Neural cell (in vitro differentiated cells): ENCODE data around the gene ZDHHC9.

Source experiments
- EZH2 ChIP-seq: fragments of 200-600, 300-800 bp; shearing (Covaris generic), sonication (generic); IDR thresholded peaks from 2 replicates; pipeline ENCODE4 v1.6.1; 2014; ENCODE audit warnings: antibody characterized with exemption, low read length, borderline replicate concordance, mild to moderate bottlenecking; ENCODE audit not compliant: insufficient read depth, poor library complexity, severe bottlenecking
- MXI1 ChIP-seq: fragments of 450-650 bp; conservative IDR thresholded peaks from 2 replicates; pipeline ENCODE4 v1.6.1; 2014; ENCODE audit warnings: antibody characterized with exemption, mild to moderate bottlenecking; ENCODE audit not compliant: poor library complexity, severe bottlenecking
- POLR2AphosphoS5 ChIP-seq: IDR thresholded peaks from 2 replicates; pipeline ENCODE4 v1.6.1; 2012
- RAD21 ChIP-seq: fragments of 450-650 bp; conservative IDR thresholded peaks from 2 replicates; pipeline ENCODE4 v1.6.1; 2014; ENCODE audit warnings: antibody characterized with exemption, mild to moderate bottlenecking, moderate library complexity
- SMC3 ChIP-seq: fragments of 450-650 bp; conservative IDR thresholded peaks from 2 replicates; pipeline ENCODE4 v1.6.1; 2014; ENCODE audit warnings: antibody characterized with exemption, mild to moderate bottlenecking, moderate library complexity; ENCODE audit not compliant: poor library complexity
- TAF1 ChIP-seq: IDR thresholded peaks from 2 replicates; pipeline ENCODE4 v1.6.1; 2012; ENCODE audit warnings: low read depth
- TF ChIP-seq, protein P1 (sequence below): fragments of 450-650 bp; IDR thresholded peaks from 2 replicates; pipeline ENCODE4 v1.5.1; 2014; ENCODE audit warnings: antibody characterized with exemption, mild to moderate bottlenecking, moderate library complexity; ENCODE audit not compliant: poor library complexity, severe bottlenecking
- TF ChIP-seq, protein P2 (sequence below): IDR thresholded peaks from 2 replicates; pipeline ENCODE4 v1.6.1; 2012; ENCODE audit warnings: borderline replicate concordance

DNA sequence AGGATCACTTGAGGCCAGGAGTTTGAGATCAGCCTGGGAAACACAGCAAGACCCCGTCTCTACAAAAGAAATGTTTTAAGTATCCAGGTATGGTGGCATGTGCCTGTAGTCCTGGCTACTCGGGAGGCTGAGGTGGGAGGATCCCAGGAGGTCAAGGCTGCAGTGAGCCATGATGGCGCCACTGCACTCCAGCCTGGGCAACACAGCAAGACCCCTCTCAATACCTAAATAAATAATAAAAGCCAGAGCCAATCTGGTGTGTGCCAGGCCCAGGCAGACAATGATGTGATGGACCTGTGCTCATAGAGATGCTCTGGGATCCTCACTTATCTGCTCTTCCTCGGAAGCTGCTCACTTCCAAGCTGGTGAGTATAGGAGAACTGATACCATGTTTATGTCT is 82.1 kb downstream of the ZDHHC9 start:
- TF ChIP-seq, protein P1, sequence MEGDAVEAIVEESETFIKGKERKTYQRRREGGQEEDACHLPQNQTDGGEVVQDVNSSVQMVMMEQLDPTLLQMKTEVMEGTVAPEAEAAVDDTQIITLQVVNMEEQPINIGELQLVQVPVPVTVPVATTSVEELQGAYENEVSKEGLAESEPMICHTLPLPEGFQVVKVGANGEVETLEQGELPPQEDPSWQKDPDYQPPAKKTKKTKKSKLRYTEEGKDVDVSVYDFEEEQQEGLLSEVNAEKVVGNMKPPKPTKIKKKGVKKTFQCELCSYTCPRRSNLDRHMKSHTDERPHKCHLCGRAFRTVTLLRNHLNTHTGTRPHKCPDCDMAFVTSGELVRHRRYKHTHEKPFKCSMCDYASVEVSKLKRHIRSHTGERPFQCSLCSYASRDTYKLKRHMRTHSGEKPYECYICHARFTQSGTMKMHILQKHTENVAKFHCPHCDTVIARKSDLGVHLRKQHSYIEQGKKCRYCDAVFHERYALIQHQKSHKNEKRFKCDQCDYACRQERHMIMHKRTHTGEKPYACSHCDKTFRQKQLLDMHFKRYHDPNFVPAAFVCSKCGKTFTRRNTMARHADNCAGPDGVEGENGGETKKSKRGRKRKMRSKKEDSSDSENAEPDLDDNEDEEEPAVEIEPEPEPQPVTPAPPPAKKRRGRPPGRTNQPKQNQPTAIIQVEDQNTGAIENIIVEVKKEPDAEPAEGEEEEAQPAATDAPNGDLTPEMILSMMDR = no peak
- TF ChIP-seq EZH2 = no peak
- no peak for TF ChIP-seq TAF1
- no peak for TF ChIP-seq POLR2AphosphoS5
- TF ChIP-seq MXI1 = no peak
- TF ChIP-seq, protein P2, sequence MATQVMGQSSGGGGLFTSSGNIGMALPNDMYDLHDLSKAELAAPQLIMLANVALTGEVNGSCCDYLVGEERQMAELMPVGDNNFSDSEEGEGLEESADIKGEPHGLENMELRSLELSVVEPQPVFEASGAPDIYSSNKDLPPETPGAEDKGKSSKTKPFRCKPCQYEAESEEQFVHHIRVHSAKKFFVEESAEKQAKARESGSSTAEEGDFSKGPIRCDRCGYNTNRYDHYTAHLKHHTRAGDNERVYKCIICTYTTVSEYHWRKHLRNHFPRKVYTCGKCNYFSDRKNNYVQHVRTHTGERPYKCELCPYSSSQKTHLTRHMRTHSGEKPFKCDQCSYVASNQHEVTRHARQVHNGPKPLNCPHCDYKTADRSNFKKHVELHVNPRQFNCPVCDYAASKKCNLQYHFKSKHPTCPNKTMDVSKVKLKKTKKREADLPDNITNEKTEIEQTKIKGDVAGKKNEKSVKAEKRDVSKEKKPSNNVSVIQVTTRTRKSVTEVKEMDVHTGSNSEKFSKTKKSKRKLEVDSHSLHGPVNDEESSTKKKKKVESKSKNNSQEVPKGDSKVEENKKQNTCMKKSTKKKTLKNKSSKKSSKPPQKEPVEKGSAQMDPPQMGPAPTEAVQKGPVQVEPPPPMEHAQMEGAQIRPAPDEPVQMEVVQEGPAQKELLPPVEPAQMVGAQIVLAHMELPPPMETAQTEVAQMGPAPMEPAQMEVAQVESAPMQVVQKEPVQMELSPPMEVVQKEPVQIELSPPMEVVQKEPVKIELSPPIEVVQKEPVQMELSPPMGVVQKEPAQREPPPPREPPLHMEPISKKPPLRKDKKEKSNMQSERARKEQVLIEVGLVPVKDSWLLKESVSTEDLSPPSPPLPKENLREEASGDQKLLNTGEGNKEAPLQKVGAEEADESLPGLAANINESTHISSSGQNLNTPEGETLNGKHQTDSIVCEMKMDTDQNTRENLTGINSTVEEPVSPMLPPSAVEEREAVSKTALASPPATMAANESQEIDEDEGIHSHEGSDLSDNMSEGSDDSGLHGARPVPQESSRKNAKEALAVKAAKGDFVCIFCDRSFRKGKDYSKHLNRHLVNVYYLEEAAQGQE = no peak
- no peak for TF ChIP-seq RAD21
- TF ChIP-seq SMC3 = no peak
